Measurements from ENCODE around the gene COA5.

COA5 gene
- 59.8 to 60.7 reads per million in 2 donors for total RNA-seq

- DNase-seq, result peak; percentile 85
These were observed at the start of gene COA5, which contains the start of gene UNC50 for GRCh38 chr2:98608116-98608961. Gene COA5 (minus strand): TSS chr2:98608512. CDS start chr2:98608405, 107 bp downstream. Gene UNC50 (plus strand): TSS chr2:98608589. CDS start chr2:98609760, 1,171 bp downstream.

- DNase-seq, result no peak
These were observed 48.5 kb upstream of the COA5 start for GRCh38 chr2:98656800-98657199.

- no peak for DNase-seq
These were observed 46.6 kb upstream of the COA5 start for GRCh38 chr2:98654699-98655495.

- DNase-seq, result no peak
These were observed 42.7 kb upstream of the COA5 start for GRCh38 chr2:98650998-98651397.

- no peak for DNase-seq
These were observed 41.7 kb upstream of the COA5 start for GRCh38 chr2:98649992-98650375.

- DNase-seq, result no peak
These were observed 41.1 kb upstream of the COA5 start for GRCh38 chr2:98649135-98649991.

- DNase-seq, result no peak
These were observed 40.1 kb upstream of the COA5 start for GRCh38 chr2:98648451-98648850.

GRCh38 chr2:98647636-98648035 lies 39.3 kb upstream of the COA5 start:
- DNase-seq, result no peak

- DNase-seq, result no peak
These were observed 35.3 kb upstream of the COA5 start for GRCh38 chr2:98643496-98644100.

- no peak for DNase-seq
These were observed 29.3 kb upstream of the COA5 start for GRCh38 chr2:98637401-98638147.

GRCh38 chr2:98634406-98635092 lies 26.2 kb upstream of the COA5 start:
- DNase-seq, result no peak

- no peak for DNase-seq
These were observed 24.0 kb upstream of the COA5 start for GRCh38 chr2:98632351-98632750.

- DNase-seq, result no peak
These were observed 15.3 kb upstream of the COA5 start for GRCh38 chr2:98623657-98624056.

GRCh38 chr2:98617149-98617548 lies 8.8 kb upstream of the COA5 start:
- DNase-seq, result no peak

GRCh38 chr2:98615481-98615880 lies 7.2 kb upstream of the COA5 start:
- no peak for DNase-seq

GRCh38 chr2:98614024-98614739 lies 5.9 kb upstream of the COA5 start:
- DNase-seq, result no peak

GRCh38 chr2:98608962-98609604 lies 771 bp upstream of the COA5 start:
- no peak for DNase-seq

GRCh38 chr2:98607741-98608115 lies 584 bp downstream of the COA5 start:
- no peak for DNase-seq

- no peak for DNase-seq
These were observed 1.2 kb downstream of the COA5 start for GRCh38 chr2:98607104-98607503.

- no peak for DNase-seq
These were observed 1.9 kb downstream of the COA5 start for GRCh38 chr2:98606431-98606830.

Measured in activated gamma-delta T cell (primary cell).